Neural cell (in vitro differentiated cells): Measurements from ENCODE around the gene SPIN1. TPM values are rescaled to one million over a fixed set of nuclear protein-coding genes. Genes with fewer than 3 reads are reported as not detected.

Experiments
- H2AFZ ChIP-seq: fragments of 200-600, 300-800 bp; sonication (generic), shearing (Covaris generic); 2 replicates; pipeline ENCODE4 v1.6.0; 2014; ENCODE audit warnings: low read depth, mild to moderate bottlenecking, antibody characterized with exemption, low read length, moderate library complexity
- H3F3A ChIP-seq: fragments of 200-600 bp; shearing (Covaris generic); 2 replicates; pipeline ENCODE4 v1.6.1; 2016; ENCODE audit warnings: mild to moderate bottlenecking, moderate library complexity, mixed read lengths, antibody characterized with exemption, low read length; ENCODE audit not compliant: insufficient read depth, poor library complexity, severe bottlenecking
- H3K27ac ChIP-seq: fragments of 200-600, 300-800 bp; sonication (generic), shearing (Covaris generic); 2 replicates; pipeline ENCODE4 v1.5.1; 2014; ENCODE audit warnings: mild to moderate bottlenecking, low read length, moderate library complexity
- H3K27me3 ChIP-seq: fragments of 300-800, 200-600 bp; sonication (generic), shearing (Covaris generic); 2 replicates; pipeline ENCODE4 v1.6.0; 2014; ENCODE audit warnings: mild to moderate bottlenecking, low read depth, low read length, moderate library complexity; ENCODE audit not compliant: insufficient read depth
- H3K36me3 ChIP-seq: fragments of 300-800, 200-600 bp; sonication (generic), shearing (Covaris generic); 2 replicates; pipeline ENCODE4 v1.5.1; 2014; ENCODE audit warnings: mild to moderate bottlenecking, antibody characterized with exemption, low read length, moderate library complexity; ENCODE audit not compliant: insufficient read depth
- H3K4me2 ChIP-seq: fragments of 300-800, 200-600 bp; sonication (generic), shearing (Covaris generic); 2 replicates; pipeline ENCODE4 v1.6.0; 2014; ENCODE audit warnings: mild to moderate bottlenecking, low read length
- H3K4me3 ChIP-seq: fragments of 300-800, 200-600 bp; sonication (generic), shearing (Covaris generic); 2 replicates; pipeline ENCODE4 v1.5.1; 2014; ENCODE audit warnings: mild to moderate bottlenecking, low read length, moderate library complexity
- H3K79me2 ChIP-seq: fragments of 200-600 bp; shearing (Covaris generic); replicated peaks from 2 replicates; pipeline ENCODE4 v1.6.0; 2014; ENCODE audit warnings: mild to moderate bottlenecking, low read length, moderate library complexity; ENCODE audit not compliant: insufficient read depth
- H3K9ac ChIP-seq: fragments of 300-800, 200-600 bp; sonication (generic), shearing (Covaris generic); 2 replicates; pipeline ENCODE4 v1.6.1; 2016; ENCODE audit warnings: mild to moderate bottlenecking, low read length, mixed read lengths
- H3K9me2 ChIP-seq: fragments of 200-600 bp; shearing (Covaris generic); 2 replicates; pipeline ENCODE4 v1.6.1; 2016; ENCODE audit warnings: mild to moderate bottlenecking, low read length, mixed read lengths; ENCODE audit not compliant: insufficient read depth
- H3K9me3 ChIP-seq: fragments of 200-600, 300-800 bp; sonication (generic), shearing (Covaris generic); 2 replicates; pipeline ENCODE4 v1.6.1; 2016; ENCODE audit warnings: mild to moderate bottlenecking, mixed run types, low read length, moderate library complexity, mixed read lengths
- H4K20me1 ChIP-seq: fragments of 200-600 bp; shearing (Covaris generic); 2 replicates; pipeline ENCODE4 v1.6.1; 2016; ENCODE audit warnings: mild to moderate bottlenecking, mixed run types; ENCODE audit not compliant: insufficient read depth
- EP300 ChIP-seq: fragments of 450-650 bp; conservative IDR thresholded peaks from 2 replicates; pipeline ENCODE4 v1.6.1; 2014; ENCODE audit warnings: antibody characterized with exemption, mild to moderate bottlenecking, moderate library complexity; ENCODE audit not compliant: poor library complexity, severe bottlenecking
- EZH2 ChIP-seq: fragments of 200-600, 300-800 bp; shearing (Covaris generic), sonication (generic); IDR thresholded peaks from 2 replicates; pipeline ENCODE4 v1.6.1; 2014; ENCODE audit warnings: antibody characterized with exemption, low read length, borderline replicate concordance, mild to moderate bottlenecking; ENCODE audit not compliant: insufficient read depth, poor library complexity, severe bottlenecking
- MXI1 ChIP-seq: fragments of 450-650 bp; conservative IDR thresholded peaks from 2 replicates; pipeline ENCODE4 v1.6.1; 2014; ENCODE audit warnings: antibody characterized with exemption, mild to moderate bottlenecking; ENCODE audit not compliant: poor library complexity, severe bottlenecking
- POLR2AphosphoS5 ChIP-seq: IDR thresholded peaks from 2 replicates; pipeline ENCODE4 v1.6.1; 2012
- RAD21 ChIP-seq: fragments of 450-650 bp; conservative IDR thresholded peaks from 2 replicates; pipeline ENCODE4 v1.6.1; 2014; ENCODE audit warnings: antibody characterized with exemption, mild to moderate bottlenecking, moderate library complexity
- SMC3 ChIP-seq: fragments of 450-650 bp; conservative IDR thresholded peaks from 2 replicates; pipeline ENCODE4 v1.6.1; 2014; ENCODE audit warnings: antibody characterized with exemption, mild to moderate bottlenecking, moderate library complexity; ENCODE audit not compliant: poor library complexity
- TAF1 ChIP-seq: IDR thresholded peaks from 2 replicates; pipeline ENCODE4 v1.6.1; 2012; ENCODE audit warnings: low read depth
- polyA plus RNA-seq: library from polyadenylated mRNA; depleted of rRNA; stranded (reverse); fragments of >200 nt; gene quantifications from 2 replicates; pipeline ENCODE4 v1.2.3, GENCODE V29; 2014
- TF ChIP-seq, protein P1 (sequence below): IDR thresholded peaks from 2 replicates; pipeline ENCODE4 v1.6.1; 2012; ENCODE audit warnings: borderline replicate concordance
- TF ChIP-seq, protein P2 (sequence below): fragments of 450-650 bp; IDR thresholded peaks from 2 replicates; pipeline ENCODE4 v1.5.1; 2014; ENCODE audit warnings: antibody characterized with exemption, mild to moderate bottlenecking, moderate library complexity; ENCODE audit not compliant: poor library complexity, severe bottlenecking

The SPIN1 gene
- polyA plus RNA-seq, 1 donor from 2014 or later: 282 TPM

GRCh38 chr9:88387552-88388202, 567 bp upstream of the SPIN1 start:
- Histone ChIP-seq H4K20me1 (no peaks in the 10 kb centered on the region), H3K27me3 (no peaks in the 10 kb centered on the region), H3K4me2 (peak overlapping the region; percentile 89), H2AFZ (peak overlapping the region; percentile 92), H3K9ac (peak overlapping the region; percentile 91), H3K9me3 (no peaks in the 10 kb centered on the region), H3K79me2 (peaks cover 35% of the 10 kb centered on the region), H3K27ac (peak overlapping the region; percentile 93), H3F3A (no peaks in the 10 kb centered on the region), H3K36me3 (no peaks in the 10 kb centered on the region), H3K4me3 (peak overlapping the region; percentile 95), H3K9me2 (no peaks in the 10 kb centered on the region)
- TF ChIP-seq EP300 (no peak), POLR2AphosphoS5 (no peak), RAD21 (peak; percentile 49), SMC3 (peak; percentile 34), TAF1 (peak; percentile 50), EZH2 (no peak), MXI1 (peak; percentile 68)
- TF ChIP-seq, protein P1, sequence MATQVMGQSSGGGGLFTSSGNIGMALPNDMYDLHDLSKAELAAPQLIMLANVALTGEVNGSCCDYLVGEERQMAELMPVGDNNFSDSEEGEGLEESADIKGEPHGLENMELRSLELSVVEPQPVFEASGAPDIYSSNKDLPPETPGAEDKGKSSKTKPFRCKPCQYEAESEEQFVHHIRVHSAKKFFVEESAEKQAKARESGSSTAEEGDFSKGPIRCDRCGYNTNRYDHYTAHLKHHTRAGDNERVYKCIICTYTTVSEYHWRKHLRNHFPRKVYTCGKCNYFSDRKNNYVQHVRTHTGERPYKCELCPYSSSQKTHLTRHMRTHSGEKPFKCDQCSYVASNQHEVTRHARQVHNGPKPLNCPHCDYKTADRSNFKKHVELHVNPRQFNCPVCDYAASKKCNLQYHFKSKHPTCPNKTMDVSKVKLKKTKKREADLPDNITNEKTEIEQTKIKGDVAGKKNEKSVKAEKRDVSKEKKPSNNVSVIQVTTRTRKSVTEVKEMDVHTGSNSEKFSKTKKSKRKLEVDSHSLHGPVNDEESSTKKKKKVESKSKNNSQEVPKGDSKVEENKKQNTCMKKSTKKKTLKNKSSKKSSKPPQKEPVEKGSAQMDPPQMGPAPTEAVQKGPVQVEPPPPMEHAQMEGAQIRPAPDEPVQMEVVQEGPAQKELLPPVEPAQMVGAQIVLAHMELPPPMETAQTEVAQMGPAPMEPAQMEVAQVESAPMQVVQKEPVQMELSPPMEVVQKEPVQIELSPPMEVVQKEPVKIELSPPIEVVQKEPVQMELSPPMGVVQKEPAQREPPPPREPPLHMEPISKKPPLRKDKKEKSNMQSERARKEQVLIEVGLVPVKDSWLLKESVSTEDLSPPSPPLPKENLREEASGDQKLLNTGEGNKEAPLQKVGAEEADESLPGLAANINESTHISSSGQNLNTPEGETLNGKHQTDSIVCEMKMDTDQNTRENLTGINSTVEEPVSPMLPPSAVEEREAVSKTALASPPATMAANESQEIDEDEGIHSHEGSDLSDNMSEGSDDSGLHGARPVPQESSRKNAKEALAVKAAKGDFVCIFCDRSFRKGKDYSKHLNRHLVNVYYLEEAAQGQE: peak; percentile 83
- TF ChIP-seq, protein P2, sequence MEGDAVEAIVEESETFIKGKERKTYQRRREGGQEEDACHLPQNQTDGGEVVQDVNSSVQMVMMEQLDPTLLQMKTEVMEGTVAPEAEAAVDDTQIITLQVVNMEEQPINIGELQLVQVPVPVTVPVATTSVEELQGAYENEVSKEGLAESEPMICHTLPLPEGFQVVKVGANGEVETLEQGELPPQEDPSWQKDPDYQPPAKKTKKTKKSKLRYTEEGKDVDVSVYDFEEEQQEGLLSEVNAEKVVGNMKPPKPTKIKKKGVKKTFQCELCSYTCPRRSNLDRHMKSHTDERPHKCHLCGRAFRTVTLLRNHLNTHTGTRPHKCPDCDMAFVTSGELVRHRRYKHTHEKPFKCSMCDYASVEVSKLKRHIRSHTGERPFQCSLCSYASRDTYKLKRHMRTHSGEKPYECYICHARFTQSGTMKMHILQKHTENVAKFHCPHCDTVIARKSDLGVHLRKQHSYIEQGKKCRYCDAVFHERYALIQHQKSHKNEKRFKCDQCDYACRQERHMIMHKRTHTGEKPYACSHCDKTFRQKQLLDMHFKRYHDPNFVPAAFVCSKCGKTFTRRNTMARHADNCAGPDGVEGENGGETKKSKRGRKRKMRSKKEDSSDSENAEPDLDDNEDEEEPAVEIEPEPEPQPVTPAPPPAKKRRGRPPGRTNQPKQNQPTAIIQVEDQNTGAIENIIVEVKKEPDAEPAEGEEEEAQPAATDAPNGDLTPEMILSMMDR: peak; percentile 11

- peak overlapping the region; percentile 89 for H3K27ac ChIP-seq
- peak overlapping the region; percentile 79 for H3K4me3 ChIP-seq
- H2AFZ ChIP-seq: peak overlapping the region; percentile 31
- no peaks in the 10 kb centered on the region for H4K20me1 ChIP-seq
- H3K9me2 ChIP-seq: no peaks in the 10 kb centered on the region
- H3K9me3 ChIP-seq: no peaks in the 10 kb centered on the region
- peaks cover 49% of the 10 kb centered on the region for H3K79me2 ChIP-seq
- H3K27me3 ChIP-seq: no peaks in the 10 kb centered on the region
- H3K9ac ChIP-seq: peak overlapping the region; percentile 92
- no peaks in the 10 kb centered on the region for H3F3A ChIP-seq
- TF ChIP-seq, protein P2: no peak
- TF ChIP-seq SMC3 (peak; percentile 58), TAF1 (peak; percentile 65), MXI1 (peak; percentile 66), EZH2 (no peak), EP300 (peak; percentile 51), RAD21 (peak; percentile 58), POLR2AphosphoS5 (peak; percentile 75)
- TF ChIP-seq, protein P1: peak; percentile 41
- no peaks in the 10 kb centered on the region for H3K36me3 ChIP-seq
- H3K4me2 ChIP-seq: peak overlapping the region; percentile 50
Measured at GRCh38 chr9:88388886-88389605, 802 bp downstream of the SPIN1 start.
